RWPE2 (cell line): Measurements from ENCODE around the gene GPR15.

ENCODE experiments used
- ATAC-seq: fragments of 200-7000 bp; cut with Tn5 transposase; 3 replicates; pipeline ENCODE4 v1.9.1; 2021; ENCODE audit warnings: low read depth
- DNase-seq: peaks from one replicate; pipeline ENCODE4 v3.0.0-alpha.2; 2020; ENCODE audit warnings: low spot score
- H3K27ac ChIP-seq: fragments of 450-650 bp; 2 replicates; pipeline ENCODE4 v1.5.1; 2017; ENCODE audit warnings: mild to moderate bottlenecking; ENCODE audit not compliant: poor library complexity, severe bottlenecking
- H3K27me3 ChIP-seq: fragments of 250-450 bp; sonication (Bioruptor Pico); 2 replicates; pipeline ENCODE4 v1.5.1; 2021; ENCODE audit warnings: mild to moderate bottlenecking, moderate library complexity; ENCODE audit not compliant: insufficient read depth, poor library complexity, severe bottlenecking
- H3K36me3 ChIP-seq: fragments of 250-450 bp; sonication (Bioruptor Pico); 2 replicates; pipeline ENCODE4 v1.5.1; 2020; ENCODE audit warnings: low read depth, mild to moderate bottlenecking, moderate library complexity
- H3K4me1 ChIP-seq: fragments of 250-450 bp; sonication (Bioruptor Pico); 2 replicates; pipeline ENCODE4 v1.5.1; 2021; ENCODE audit warnings: mild to moderate bottlenecking, moderate library complexity; ENCODE audit not compliant: insufficient read depth, poor library complexity, severe bottlenecking
- H3K4me3 ChIP-seq: fragments of 250-450 bp; sonication (Bioruptor Pico); 2 replicates; pipeline ENCODE4 v1.5.1; 2021; ENCODE audit warnings: mild to moderate bottlenecking, moderate library complexity; ENCODE audit not compliant: severe bottlenecking
- H3K9me3 ChIP-seq: fragments of 250-450 bp; sonication (Bioruptor Pico); 2 replicates; pipeline ENCODE4 v1.5.1; 2021; ENCODE audit warnings: mild to moderate bottlenecking, moderate library complexity; ENCODE audit not compliant: severe bottlenecking
- TF ChIP-seq, protein P1 (sequence below): fragments of 450-650 bp; IDR thresholded peaks from one replicate; pipeline ENCODE4 v1.5.1; 2017; ENCODE audit warnings: mild to moderate bottlenecking, moderate library complexity; ENCODE audit not compliant: poor library complexity, severe bottlenecking

Gene GPR15

DNA sequence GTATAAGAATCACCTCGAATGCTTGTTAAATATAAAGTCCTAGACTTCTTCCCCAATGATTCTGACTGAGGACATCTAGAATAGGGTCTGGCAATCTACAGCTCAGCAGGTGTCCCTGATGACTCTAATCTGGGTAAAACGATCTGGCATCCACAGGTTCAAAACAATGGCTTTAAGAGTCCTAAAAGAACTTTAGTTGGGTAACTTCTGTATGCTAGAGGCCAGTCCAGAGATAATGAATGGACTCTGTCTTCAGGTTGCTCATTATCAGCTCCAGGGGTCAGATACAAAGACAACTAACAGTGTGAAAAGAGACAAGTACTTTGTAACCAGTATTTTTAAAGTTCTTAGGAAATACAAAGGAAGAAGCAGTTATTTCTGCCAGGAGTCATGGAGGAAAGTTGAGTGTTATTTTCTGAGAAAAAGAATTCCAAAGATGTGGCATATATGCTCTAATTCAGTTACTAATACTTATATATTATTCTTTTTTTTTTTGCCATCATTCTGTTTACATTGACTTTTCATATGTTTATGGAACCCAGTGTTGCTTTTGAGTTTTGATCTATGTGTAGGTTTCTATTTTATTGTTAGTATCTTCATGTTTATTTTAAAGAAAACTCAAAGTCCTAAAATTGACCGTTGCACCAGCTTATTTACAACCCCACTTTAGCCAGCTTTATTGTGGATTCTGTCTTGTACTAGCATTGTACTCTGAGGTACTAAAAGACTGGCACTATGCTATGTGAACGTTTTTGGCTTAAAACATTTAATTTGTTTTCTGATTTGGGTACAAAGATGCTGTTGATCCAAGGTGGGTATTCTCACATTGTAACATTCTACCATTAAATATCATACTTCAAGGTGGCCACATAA is 3.1 kb upstream of the GPR15 start:
- no peak overlapping the region for H3K4me3 ChIP-seq
- H3K27ac ChIP-seq = no peak overlapping the region
- H3K4me1 ChIP-seq = no peaks in the 10 kb centered on the region
- no peak for ATAC-seq
- H3K9me3 ChIP-seq = no peaks in the 10 kb centered on the region
- DNase-seq = no peak
- TF ChIP-seq, protein P1, sequence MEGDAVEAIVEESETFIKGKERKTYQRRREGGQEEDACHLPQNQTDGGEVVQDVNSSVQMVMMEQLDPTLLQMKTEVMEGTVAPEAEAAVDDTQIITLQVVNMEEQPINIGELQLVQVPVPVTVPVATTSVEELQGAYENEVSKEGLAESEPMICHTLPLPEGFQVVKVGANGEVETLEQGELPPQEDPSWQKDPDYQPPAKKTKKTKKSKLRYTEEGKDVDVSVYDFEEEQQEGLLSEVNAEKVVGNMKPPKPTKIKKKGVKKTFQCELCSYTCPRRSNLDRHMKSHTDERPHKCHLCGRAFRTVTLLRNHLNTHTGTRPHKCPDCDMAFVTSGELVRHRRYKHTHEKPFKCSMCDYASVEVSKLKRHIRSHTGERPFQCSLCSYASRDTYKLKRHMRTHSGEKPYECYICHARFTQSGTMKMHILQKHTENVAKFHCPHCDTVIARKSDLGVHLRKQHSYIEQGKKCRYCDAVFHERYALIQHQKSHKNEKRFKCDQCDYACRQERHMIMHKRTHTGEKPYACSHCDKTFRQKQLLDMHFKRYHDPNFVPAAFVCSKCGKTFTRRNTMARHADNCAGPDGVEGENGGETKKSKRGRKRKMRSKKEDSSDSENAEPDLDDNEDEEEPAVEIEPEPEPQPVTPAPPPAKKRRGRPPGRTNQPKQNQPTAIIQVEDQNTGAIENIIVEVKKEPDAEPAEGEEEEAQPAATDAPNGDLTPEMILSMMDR = no peak
- no peaks in the 10 kb centered on the region for H3K36me3 ChIP-seq
- no peaks in the 10 kb centered on the region for H3K27me3 ChIP-seq

DNA sequence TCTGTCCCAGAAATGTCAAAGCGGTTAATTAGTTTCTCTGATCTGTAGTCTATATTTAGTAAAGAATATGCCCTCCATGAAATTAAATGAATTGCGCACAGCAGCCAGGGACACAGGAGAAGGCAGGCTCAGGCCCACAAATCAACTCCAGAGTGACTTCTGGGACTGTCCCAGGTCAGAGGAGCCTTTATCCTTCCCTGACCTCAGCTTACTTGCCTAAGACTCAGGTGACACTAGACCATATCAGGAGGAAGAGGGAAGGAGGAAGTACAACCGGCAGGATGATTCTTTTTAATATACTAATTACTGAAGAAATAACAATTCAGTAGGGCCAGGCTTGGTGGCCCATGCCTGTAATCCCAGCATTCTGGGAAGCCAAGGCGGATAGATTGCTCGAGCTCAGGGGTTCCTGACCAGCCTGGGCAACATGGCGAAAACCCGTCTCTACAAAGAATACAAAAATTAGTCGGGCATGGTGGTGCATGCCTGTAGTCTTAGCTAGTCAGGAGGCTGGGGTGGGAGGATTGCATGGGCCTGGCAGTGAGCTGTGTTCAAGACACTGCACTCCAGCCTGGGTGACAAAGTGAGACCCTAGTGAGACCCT is 1.8 kb upstream of the GPR15 start:
- no peak for DNase-seq
- ATAC-seq = no peak
- H3K4me3 ChIP-seq = no peak overlapping the region
- H3K9me3 ChIP-seq = no peaks in the 10 kb centered on the region
- no peaks in the 10 kb centered on the region for H3K36me3 ChIP-seq
- no peaks in the 10 kb centered on the region for H3K4me1 ChIP-seq
- H3K27ac ChIP-seq = no peak overlapping the region
- TF ChIP-seq, protein P1 = no peak
- no peaks in the 10 kb centered on the region for H3K27me3 ChIP-seq

DNA sequence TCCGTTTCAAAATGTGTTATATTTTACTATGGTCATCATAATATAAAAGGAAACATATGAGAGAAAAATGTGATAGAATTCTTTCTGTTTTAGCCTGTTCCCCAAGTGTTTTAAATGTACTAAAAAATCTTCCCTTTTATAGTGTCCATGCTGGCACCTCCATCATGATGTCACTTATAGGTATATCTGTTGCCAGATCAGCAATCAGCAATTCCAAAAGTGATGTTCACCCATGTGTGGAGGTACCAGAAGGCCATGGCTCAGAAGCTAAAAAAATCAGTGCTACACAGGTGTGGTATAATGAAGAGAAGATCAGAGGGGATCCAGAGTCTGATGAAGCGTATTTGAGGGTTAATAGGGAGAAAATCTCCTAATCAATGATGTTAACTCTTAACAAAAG is 1.1 kb upstream of the GPR15 start:
- Histone ChIP-seq H3K4me1 (no peaks in the 10 kb centered on the region), H3K4me3 (no peak overlapping the region), H3K9me3 (no peaks in the 10 kb centered on the region), H3K27me3 (no peaks in the 10 kb centered on the region), H3K36me3 (no peaks in the 10 kb centered on the region), H3K27ac (no peak overlapping the region)
- no peak for ATAC-seq
- DNase-seq = no peak
- TF ChIP-seq, protein P1 = no peak

DNA sequence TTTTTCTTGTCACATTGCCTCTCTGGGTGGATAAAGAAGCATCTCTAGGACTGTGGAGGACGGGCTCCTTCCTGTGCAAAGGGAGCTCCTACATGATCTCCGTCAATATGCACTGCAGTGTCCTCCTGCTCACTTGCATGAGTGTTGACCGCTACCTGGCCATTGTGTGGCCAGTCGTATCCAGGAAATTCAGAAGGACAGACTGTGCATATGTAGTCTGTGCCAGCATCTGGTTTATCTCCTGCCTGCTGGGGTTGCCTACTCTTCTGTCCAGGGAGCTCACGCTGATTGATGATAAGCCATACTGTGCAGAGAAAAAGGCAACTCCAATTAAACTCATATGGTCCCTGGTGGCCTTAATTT is 478 bp downstream of the GPR15 start:
- Histone ChIP-seq H3K4me1 (no peaks in the 10 kb centered on the region), H3K9me3 (no peaks in the 10 kb centered on the region), H3K27me3 (no peaks in the 10 kb centered on the region), H3K36me3 (no peaks in the 10 kb centered on the region), H3K27ac (no peak overlapping the region), H3K4me3 (no peak overlapping the region)
- DNase-seq (no peak), ATAC-seq (no peak)
- TF ChIP-seq, protein P1 = no peak
